ENCODE data around the gene ALKBH4.
"Not testable (repeated sequence)": the region's sequence is repeated elsewhere in the genome, so short reads cannot be mapped to it uniquely, and the experiment has no call there.

Gene ALKBH4

GRCh38 chr7:102455596-102455995, 9.1 kb downstream of the ALKBH4 start:
- no peak for DNase-seq

GRCh38 chr7:102454932-102455331, 9.7 kb downstream of the ALKBH4 start:
- not testable (repeated sequence) for DNase-seq

- no peak for DNase-seq
Observed at GRCh38 chr7:102454468-102454867, 10.2 kb downstream of the ALKBH4 start.

GRCh38 chr7:102453319-102453718, 11.3 kb downstream of the ALKBH4 start:
- DNase-seq = no peak

GRCh38 chr7:102452451-102452850, 12.2 kb downstream of the ALKBH4 start:
- DNase-seq = no peak

GRCh38 chr7:102451371-102452054, 13.2 kb downstream of the ALKBH4 start:
- DNase-seq = peak; percentile 47

- no peak for DNase-seq
Observed at GRCh38 chr7:102450242-102450641, 14.4 kb downstream of the ALKBH4 start.

GRCh38 chr7:102449136-102449535, 15.5 kb downstream of the ALKBH4 start:
- no peak for DNase-seq

- no peak for DNase-seq
Observed at GRCh38 chr7:102447311-102447710, 17.4 kb downstream of the ALKBH4 start.

- DNase-seq = no peak
Observed at GRCh38 chr7:102446387-102447156, 18.1 kb downstream of the ALKBH4 start.

GRCh38 chr7:102445674-102446071, 19.0 kb downstream of the ALKBH4 start:
- DNase-seq = no peak

GRCh38 chr7:102444961-102445673, 19.5 kb downstream of the ALKBH4 start:
- no peak for DNase-seq

- no peak for DNase-seq
Observed at GRCh38 chr7:102439963-102440795, 24.5 kb downstream of the ALKBH4 start.

GRCh38 chr7:102436118-102436517, 28.5 kb downstream of the ALKBH4 start:
- DNase-seq = no peak

- DNase-seq = no peak
Observed at GRCh38 chr7:102434039-102434486, 30.6 kb downstream of the ALKBH4 start.

- peak; percentile 72 for DNase-seq
Observed at GRCh38 chr7:102433219-102434038, 31.2 kb downstream of the ALKBH4 start, which contains the start of gene ORAI2. TSS of gene ORAI2 (plus strand) at chr7:102433575. CDS start at chr7:102438957, 5,382 bp downstream.

- DNase-seq = peak; percentile 59
Observed at GRCh38 chr7:102432442-102433218, 32.0 kb downstream of the ALKBH4 start.

GRCh38 chr7:102431617-102432298, 32.9 kb downstream of the ALKBH4 start:
- DNase-seq = peak; percentile 49

GRCh38 chr7:102429141-102429899, 35.3 kb downstream of the ALKBH4 start:
- DNase-seq = no peak

Measured in right kidney (tissue), 1 donor.